GM21423 (cell line): Measurements from ENCODE around the gene AOPEP.

Experiments used
- ATAC-seq: cut with Tn5 transposase; IDR thresholded peaks from one replicate; pipeline ENCODE4 v1.9.1; 2021; ENCODE audit warnings: mild to moderate bottlenecking, moderate library complexity; ENCODE audit not compliant: unreplicated experiment

Gene AOPEP

GRCh38 chr9:94983552-94983951, 257.1 kb downstream of the AOPEP start:
- no peak for ATAC-seq

GRCh38 chr9:94984891-94985476, 258.5 kb downstream of the AOPEP start:
- ATAC-seq: no peak

- ATAC-seq: no peak
Observed at GRCh38 chr9:94985649-94986048, 259.1 kb downstream of the AOPEP start.

- no peak for ATAC-seq
Observed at GRCh38 chr9:94987731-94988130, 261.2 kb downstream of the AOPEP start.

GRCh38 chr9:94990897-94991561, 264.5 kb downstream of the AOPEP start:
- ATAC-seq: no peak

GRCh38 chr9:94991961-94992907, 265.7 kb downstream of the AOPEP start:
- ATAC-seq: no peak

DNA sequence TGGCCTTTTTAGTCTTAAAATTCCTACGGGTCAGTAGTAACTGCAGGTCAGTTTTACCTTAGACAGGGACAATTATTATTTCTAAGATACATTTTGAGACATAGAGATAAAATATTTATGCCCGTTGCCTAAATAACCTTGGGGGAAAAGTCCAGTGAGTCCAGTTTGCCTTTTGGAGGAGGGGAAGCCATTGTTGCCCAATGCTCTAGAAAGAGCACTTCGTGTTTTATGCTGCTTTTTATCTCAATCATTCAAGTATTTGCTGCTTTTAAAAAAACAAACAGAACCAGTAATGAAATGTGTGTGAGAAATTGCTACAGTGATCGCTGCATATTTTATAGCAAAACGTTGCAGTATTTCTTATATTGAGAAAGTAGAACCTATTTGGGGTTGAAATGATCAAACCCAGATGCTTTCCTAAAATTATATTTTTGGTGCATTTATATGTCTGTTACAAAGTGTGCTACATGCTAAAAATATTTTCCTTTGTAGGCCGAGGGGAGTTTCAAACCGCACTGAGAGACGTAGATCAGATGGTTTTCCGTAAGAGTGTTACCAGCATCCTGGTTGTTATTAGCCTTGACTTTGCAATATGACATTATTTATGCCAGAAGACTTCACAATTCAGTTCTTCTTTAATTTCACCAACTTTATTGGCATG, 266.8 kb downstream of the AOPEP start:
- ATAC-seq: no peak

DNA sequence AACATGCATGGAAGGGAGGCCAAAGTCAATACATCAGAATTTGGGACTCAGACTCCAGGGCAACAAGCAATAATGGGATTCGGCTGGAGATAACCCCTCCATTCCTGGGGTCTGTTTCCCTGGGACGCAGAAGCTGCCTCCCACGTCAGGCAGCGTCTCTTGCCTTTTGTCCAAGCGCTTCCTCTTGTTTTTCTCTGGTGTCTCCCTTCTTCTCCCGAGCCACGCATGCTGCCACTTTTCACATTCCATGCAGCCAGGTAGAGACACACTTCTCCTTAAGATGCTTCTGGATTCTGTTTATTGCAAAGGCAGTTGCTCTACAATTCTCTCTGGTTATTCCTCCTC, 267.3 kb downstream of the AOPEP start:
- no peak for ATAC-seq

- no peak for ATAC-seq
Observed at GRCh38 chr9:94995048-94995693, 268.7 kb downstream of the AOPEP start.

DNA sequence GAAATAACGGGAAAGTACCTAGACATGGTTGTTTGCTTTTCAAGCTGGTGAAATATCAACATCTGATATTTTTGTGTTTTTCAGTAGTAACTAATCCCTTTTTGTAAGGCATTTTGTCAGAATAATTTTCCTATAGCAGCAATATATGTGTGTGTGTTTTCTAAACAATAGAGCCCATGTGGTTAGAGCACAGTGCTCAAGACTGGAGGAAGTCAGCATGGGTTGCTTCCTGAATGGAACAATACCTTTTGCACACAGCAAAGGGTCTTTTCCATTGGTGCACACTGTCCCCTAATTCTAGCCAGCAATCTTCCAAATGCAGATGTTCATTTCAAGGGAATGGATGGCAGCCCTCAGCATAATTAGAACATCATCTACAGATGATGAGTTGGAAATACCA, 270.1 kb downstream of the AOPEP start:
- no peak for ATAC-seq

DNA sequence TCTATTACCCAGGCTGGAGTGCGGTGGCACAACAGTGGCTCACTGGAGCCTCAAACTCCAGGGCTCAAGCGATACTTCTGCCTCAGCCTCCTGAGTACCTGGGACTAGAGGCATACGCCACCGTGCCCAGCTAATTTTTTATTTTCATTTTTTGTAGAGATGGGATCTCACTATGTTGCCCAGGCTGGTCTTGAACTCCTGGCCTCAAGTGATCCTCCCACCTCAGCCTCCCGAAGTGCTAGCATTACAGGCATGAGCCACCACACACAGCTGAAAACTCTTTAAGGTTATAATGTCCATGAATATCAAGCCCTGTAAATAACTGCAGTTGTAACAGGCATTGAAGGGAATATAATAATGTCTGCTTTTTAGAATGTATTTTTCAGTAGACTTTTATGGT, 271.2 kb downstream of the AOPEP start:
- no peak for ATAC-seq

DNA sequence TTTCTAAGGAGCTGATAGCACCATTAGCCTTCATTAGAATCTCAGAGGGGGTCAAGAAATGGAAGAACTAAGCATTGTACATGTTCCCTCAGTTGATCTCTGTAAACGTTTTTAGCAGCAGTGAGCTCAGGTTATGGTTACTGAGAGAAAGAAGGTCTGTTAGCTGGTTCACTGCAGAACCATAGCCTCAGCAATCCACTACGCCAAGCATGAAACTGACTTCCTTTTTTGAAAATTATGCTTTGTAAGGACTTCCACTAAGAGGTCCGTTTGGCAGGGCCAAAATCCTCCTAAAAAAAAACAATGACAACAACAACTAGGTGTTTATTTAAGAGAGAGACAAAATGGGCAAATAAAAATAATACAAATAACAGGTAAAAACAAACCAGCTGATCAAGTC, 273.3 kb downstream of the AOPEP start:
- ATAC-seq: no peak

DNA sequence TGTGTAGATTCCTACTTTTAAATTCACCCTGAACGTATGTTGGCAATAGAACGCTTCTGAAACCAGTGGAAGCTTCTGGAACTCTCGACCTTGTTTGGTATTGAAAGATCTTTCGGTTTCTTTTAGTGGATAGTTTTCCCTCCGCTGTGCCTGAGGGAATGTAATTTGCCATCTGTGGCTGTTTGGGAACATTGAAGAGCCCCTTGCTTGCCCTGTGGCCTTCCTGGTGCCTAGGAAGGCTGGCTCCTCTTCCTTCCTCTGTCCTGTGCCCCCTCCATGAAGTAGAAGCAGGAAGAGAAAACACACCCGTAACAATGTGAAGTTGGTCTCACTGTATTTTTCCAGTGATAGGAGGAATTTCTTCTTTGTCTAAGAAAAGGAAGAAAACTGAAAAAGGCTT, 274.3 kb downstream of the AOPEP start:
- ATAC-seq: no peak

GRCh38 chr9:95001720-95002119, 275.2 kb downstream of the AOPEP start:
- ATAC-seq: no peak

DNA sequence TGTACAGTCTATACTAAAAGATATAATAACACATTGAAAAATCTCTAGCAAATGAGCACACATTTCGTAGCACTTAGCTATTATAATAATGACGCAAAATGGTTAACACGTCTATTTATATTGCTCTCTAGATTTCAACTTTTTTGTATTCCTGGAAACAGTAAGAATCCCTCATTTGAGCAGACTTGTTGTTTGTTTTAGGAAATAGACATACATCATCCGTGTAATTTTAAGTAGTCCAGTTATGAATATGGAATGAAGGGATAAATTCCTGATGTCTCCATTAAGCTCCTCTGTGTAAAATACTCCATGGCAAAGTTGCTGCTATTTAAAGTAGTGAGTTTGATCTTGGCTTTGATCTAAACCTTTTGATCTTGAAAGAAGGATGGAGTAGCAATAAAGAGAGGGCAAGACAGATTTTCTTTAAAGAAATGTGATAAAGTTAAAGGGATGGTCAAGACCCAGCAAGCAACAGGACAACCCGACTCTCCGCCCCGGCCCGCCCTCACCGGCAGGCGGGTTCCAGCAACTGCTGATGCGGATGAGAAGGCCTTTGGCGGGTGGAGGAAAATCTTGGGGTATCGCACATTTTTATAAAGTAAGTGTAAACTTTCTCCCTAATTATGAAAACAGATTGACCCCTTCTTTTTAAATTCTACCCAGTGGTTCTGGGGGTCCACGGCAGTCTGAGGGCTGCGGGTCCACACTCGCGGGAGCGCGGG, 277.4 kb downstream of the AOPEP start:
- no peak for ATAC-seq

- peak; percentile 60 for ATAC-seq
Observed at GRCh38 chr9:95004411-95005277, 278.1 kb downstream of the AOPEP start.

GRCh38 chr9:95005278-95006143, 279.0 kb downstream of the AOPEP start:
- peak; percentile 28 for ATAC-seq

DNA sequence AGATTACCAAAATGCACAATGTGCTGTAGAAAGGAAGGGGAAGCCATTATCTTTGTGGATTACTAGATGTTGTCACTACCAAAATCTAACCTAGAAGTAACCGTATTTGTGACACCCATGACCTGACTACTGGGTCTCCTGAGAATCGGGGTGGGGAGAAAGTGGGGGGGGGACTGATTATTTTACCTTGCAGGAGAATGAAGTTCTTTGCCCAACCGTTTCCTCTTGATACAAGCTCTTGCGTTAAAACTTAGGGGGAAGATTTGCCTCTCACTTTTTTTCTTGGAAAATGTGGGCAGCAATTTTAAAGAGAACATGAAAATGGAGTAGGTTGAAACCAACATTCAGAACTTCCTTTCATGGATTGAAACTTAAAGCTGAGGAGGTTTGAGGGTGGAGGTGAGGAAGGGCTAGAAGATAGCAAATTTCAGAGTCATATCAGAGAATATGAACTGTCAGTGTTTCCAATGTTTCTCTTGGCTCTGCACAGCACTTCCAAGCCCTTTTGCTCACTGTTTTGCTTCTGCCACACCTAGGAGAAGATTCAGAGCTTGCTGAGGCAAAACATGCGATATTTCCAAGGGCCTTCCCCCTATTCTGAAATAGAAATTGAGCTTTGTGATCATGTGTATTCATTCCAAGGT, 280.8 kb downstream of the AOPEP start:
- no peak for ATAC-seq
